GM19395 (cell line): Measurements from ENCODE around the gene LYSMD3.

Experiments
- ATAC-seq: cut with Tn5 transposase; IDR thresholded peaks from one replicate; pipeline ENCODE4 v1.9.1; 2021; ENCODE audit warnings: mild to moderate bottlenecking, moderate library complexity; ENCODE audit not compliant: unreplicated experiment

LYSMD3 gene

GRCh38 chr5:90483206-90483605 lies 46.2 kb downstream of the LYSMD3 start:
- no peak for ATAC-seq

- ATAC-seq = no peak
Measured at GRCh38 chr5:90480699-90481098, 48.7 kb downstream of the LYSMD3 start.

GRCh38 chr5:90479611-90480385 lies 49.6 kb downstream of the LYSMD3 start:
- ATAC-seq = no peak

GRCh38 chr5:90477621-90478215 lies 51.7 kb downstream of the LYSMD3 start:
- no peak for ATAC-seq

GRCh38 chr5:90477073-90477472 lies 52.3 kb downstream of the LYSMD3 start:
- ATAC-seq = no peak

- ATAC-seq = no peak
Measured at GRCh38 chr5:90476391-90476790, 53.0 kb downstream of the LYSMD3 start.

- ATAC-seq = no peak
Measured at GRCh38 chr5:90475436-90475980, 53.9 kb downstream of the LYSMD3 start.

GRCh38 chr5:90474235-90475107 lies 54.9 kb downstream of the LYSMD3 start, which contains the start of the genes MBLAC2 and POLR3G:
Gene MBLAC2, minus strand, starts transcription at chr5:90474771. Its CDS starts 479 bp downstream, at chr5:90474292.
Gene POLR3G, plus strand, starts transcription at chr5:90474864. Its CDS starts 10,704 bp downstream, at chr5:90485568.
- ATAC-seq = peak; percentile 89

GRCh38 chr5:90473396-90474234 lies 55.8 kb downstream of the LYSMD3 start:
- ATAC-seq = peak; percentile 16

GRCh38 chr5:90472783-90473395 lies 56.5 kb downstream of the LYSMD3 start:
- peak; percentile 5 for ATAC-seq
